Vagina (tissue), 2 donors: ENCODE results near the gene HERC5.

Source experiments
- POLR2A ChIP-seq, 2 donors: fragments of 450-650 bp; IDR thresholded peaks; one replicate each; pipeline ENCODE4 v1.6.1; 2017; ENCODE audit warnings: antibody characterized with exemption in 2 of 2, mild to moderate bottlenecking in 2 of 2, moderate library complexity in 2 of 2
- POLR2AphosphoS5 ChIP-seq, 2 donors: sonication (generic); formaldehyde crosslinking; IDR thresholded peaks; one replicate each; pipeline ENCODE4 v1.9.0; 2017; ENCODE audit warnings: antibody characterized with exemption in 2 of 2, mild to moderate bottlenecking in 2 of 2, low read depth in 1 of 2; ENCODE audit not compliant: insufficient read depth in 1 of 2
- TF ChIP-seq, protein P1 (sequence below), 3 experiments: fragments of 450-650 bp in 2 of 3; fragments of 200-600 bp in 1 of 3; sonication (generic) in 1 of 3; IDR thresholded peaks; one replicate each; pipeline ENCODE4 v1.5.1; 2017 to 2019; ENCODE audit warnings: antibody characterized with exemption in 3 of 3, mild to moderate bottlenecking in 2 of 3, moderate library complexity in 2 of 3

DNA sequence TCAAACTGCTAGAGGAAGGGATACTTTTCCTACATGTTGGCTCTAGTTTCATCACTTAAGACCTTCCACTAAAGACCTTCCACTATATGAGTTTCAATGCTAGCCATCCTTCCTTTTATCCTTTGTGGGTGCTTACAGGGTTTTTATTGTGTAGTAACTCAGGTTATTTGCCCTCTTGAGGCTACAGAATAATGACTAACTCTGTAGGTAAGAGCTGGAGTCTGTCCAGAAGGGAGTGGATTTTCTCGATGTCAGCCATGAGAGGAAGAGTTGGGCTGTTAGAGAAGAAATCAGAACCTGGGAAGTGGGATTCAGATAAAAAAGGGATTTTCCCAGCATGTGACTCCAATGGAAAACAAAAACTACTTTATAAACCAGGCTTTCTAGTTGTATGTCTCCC lies 27.5 kb upstream of the HERC5 start:
- TF ChIP-seq, protein P1, sequence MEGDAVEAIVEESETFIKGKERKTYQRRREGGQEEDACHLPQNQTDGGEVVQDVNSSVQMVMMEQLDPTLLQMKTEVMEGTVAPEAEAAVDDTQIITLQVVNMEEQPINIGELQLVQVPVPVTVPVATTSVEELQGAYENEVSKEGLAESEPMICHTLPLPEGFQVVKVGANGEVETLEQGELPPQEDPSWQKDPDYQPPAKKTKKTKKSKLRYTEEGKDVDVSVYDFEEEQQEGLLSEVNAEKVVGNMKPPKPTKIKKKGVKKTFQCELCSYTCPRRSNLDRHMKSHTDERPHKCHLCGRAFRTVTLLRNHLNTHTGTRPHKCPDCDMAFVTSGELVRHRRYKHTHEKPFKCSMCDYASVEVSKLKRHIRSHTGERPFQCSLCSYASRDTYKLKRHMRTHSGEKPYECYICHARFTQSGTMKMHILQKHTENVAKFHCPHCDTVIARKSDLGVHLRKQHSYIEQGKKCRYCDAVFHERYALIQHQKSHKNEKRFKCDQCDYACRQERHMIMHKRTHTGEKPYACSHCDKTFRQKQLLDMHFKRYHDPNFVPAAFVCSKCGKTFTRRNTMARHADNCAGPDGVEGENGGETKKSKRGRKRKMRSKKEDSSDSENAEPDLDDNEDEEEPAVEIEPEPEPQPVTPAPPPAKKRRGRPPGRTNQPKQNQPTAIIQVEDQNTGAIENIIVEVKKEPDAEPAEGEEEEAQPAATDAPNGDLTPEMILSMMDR (IDR thresholded peaks at IDR 0.05): no peak
- TF ChIP-seq POLR2A (IDR thresholded peaks at IDR 0.05) (no peak), POLR2AphosphoS5 (IDR thresholded peaks at IDR 0.05; ENCODE audit: insufficient read depth in 1 of 2, low read depth in 1 of 2) (no peak)
